HepG2 (cell line): Measurements from ENCODE around the gene LY6G5B. TPM values are rescaled to one million over a fixed set of nuclear protein-coding genes. Genes with fewer than 3 reads are reported as not detected.

Experiments
- HOXA5 ChIP-seq: sonication (generic); formaldehyde crosslinking; IDR thresholded peaks from 2 replicates; pipeline ENCODE4 v1.4.0; 2020; ENCODE audit warnings: missing genetic modification reagents
- SMC3 ChIP-seq: IDR thresholded peaks from 2 replicates; pipeline ENCODE4 v1.6.1; 2011; ENCODE audit warnings: low read length, improper control_type of control experiment
- SNAI1 ChIP-seq: sonication (generic); formaldehyde crosslinking; IDR thresholded peaks from 2 replicates; pipeline ENCODE4 v1.5.0; 2020; ENCODE audit warnings: mild to moderate bottlenecking, missing genetic modification reagents, borderline replicate concordance
- ZBTB20 ChIP-seq: sonication (generic); formaldehyde crosslinking; IDR thresholded peaks from 2 replicates; pipeline ENCODE4 v1.8.1; 2023; ENCODE audit warnings: missing genetic modification reagents, low read depth, mild to moderate bottlenecking, borderline replicate concordance
- ZC3H4 ChIP-seq: sonication (generic); formaldehyde crosslinking; IDR thresholded peaks from 2 replicates; pipeline ENCODE4 v1.4.0; 2020; ENCODE audit warnings: missing genetic modification reagents, borderline replicate concordance
- ZFP36 ChIP-seq: fragments of 150-350 bp; IDR thresholded peaks from 2 replicates; pipeline ENCODE4 v1.6.1; 2018; ENCODE audit warnings: borderline replicate concordance, low read length, low read depth; ENCODE audit not compliant: partially characterized antibody
- ZNF33B ChIP-seq: sonication (generic); formaldehyde crosslinking; IDR thresholded peaks from 2 replicates; pipeline ENCODE4 v1.5.1; 2020; ENCODE audit warnings: mild to moderate bottlenecking, missing genetic modification reagents
- ZNF747 ChIP-seq: sonication (generic); formaldehyde crosslinking; IDR thresholded peaks from 2 replicates; pipeline ENCODE4 v1.8.1; 2023; ENCODE audit warnings: missing genetic modification reagents, mild to moderate bottlenecking, borderline replicate concordance
- ZNF768 ChIP-seq: sonication (generic); formaldehyde crosslinking; IDR thresholded peaks from 2 replicates; pipeline ENCODE4 v1.4.0; 2020; ENCODE audit warnings: missing genetic modification reagents
- polyA plus RNA-seq, 8 experiments: library from polyadenylated mRNA; depleted of rRNA in 3 of 8; stranded (reverse) in 7 of 8; unstranded in 1 of 8; fragments of >200 nt; fragmentation: Illumina TruSeq in 4 of 8; extraction: Trizol in 4 of 8; gene quantifications; 2 replicates each; pipeline versions ENCODE4 v1.2.1 to v1.2.3, GENCODE V29; 2011 to 2016; ENCODE audit warnings: low read depth in 4 of 8, missing spikeins in 1 of 8, mixed read lengths in 1 of 8; ENCODE audit not compliant: insufficient read depth in 1 of 8
- total RNA-seq, 5 experiments: library from RNA; depleted of rRNA; stranded (reverse); fragments of >200 nt; fragmentation: Illumina TruSeq; extraction: Trizol; gene quantifications; 2 replicates each; pipeline ENCODE4 v1.2.3, GENCODE V29; 2016; ENCODE audit warnings: low read depth in 1 of 5
- TF ChIP-seq, protein P1 (sequence below): sonication (generic); formaldehyde crosslinking; IDR thresholded peaks from 2 replicates; pipeline ENCODE4 v1.4.0; 2020; ENCODE audit warnings: missing genetic modification reagents
- TF ChIP-seq, protein P2 (sequence below): sonication (generic); formaldehyde crosslinking; IDR thresholded peaks from 2 replicates; pipeline ENCODE4 v1.8.0; 2023; ENCODE audit warnings: mild to moderate bottlenecking, missing genetic modification reagents
- TF ChIP-seq, protein P3 (sequence below): sonication (generic); formaldehyde crosslinking; IDR thresholded peaks from 2 replicates; pipeline ENCODE4 v1.4.0; 2020; ENCODE audit warnings: mild to moderate bottlenecking, missing genetic modification reagents
- TF ChIP-seq, protein P4 (sequence below): sonication (generic); formaldehyde crosslinking; conservative IDR thresholded peaks from 2 replicates; pipeline ENCODE4 v1.4.0; 2020; ENCODE audit warnings: mild to moderate bottlenecking, missing genetic modification reagents, moderate library complexity
- TF ChIP-seq, protein P5 (sequence below): sonication (generic); formaldehyde crosslinking; IDR thresholded peaks from 2 replicates; pipeline ENCODE4 v1.8.0; 2022; ENCODE audit warnings: missing genetic modification reagents, low read depth, mild to moderate bottlenecking, borderline replicate concordance
- TF ChIP-seq, protein P6 (sequence below): sonication (generic); formaldehyde crosslinking; IDR thresholded peaks from 2 replicates; pipeline ENCODE4 v1.8.1; 2023; ENCODE audit warnings: mild to moderate bottlenecking, missing genetic modification reagents

The LY6G5B gene
- total and polyA plus RNA-seq, 2 of the 13 experiments (the other 11 are each of a cell fraction or from before 2014, with no cell fraction given) = 7.8 to 15.7 TPM

DNA sequence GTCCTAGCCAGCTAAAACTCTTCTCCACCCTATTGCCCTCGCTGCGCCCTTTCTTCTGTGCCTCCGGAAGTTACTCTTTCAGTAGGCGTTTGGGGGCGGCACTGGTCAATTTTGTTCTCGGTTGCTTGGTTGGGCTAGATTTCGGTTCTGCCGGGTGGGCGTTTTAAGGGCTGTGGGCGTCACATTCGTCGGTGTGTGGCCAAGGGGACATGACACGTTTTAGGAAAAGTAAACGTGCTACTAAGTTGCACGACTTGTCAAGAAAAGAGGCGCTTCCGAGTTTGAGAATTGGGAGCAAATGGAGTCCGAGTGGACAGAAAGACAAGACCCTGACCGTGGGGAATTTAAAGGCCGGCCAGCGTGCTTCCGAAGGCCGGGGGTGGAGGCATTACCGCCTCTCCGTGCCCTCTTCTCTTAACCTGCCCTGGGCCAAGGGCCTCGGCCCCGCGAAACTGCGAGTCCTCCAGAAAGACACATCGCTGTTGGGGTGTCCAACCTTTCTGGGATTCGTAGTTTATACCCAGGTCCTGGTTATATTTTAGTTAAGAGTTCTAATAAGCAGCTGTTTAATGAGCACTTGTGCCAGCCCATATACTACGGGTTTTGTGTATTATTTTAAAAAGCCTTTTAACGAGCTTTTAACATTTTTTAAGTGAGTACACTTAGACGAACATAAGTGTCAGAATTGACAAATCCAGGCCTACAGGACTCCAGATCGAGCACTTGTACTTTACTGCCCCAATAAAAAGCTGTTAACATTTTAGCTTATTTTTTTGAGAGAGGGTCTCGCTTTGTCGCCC is 16.7 kb upstream of the LY6G5B start (continued):
- TF ChIP-seq, protein P1, sequence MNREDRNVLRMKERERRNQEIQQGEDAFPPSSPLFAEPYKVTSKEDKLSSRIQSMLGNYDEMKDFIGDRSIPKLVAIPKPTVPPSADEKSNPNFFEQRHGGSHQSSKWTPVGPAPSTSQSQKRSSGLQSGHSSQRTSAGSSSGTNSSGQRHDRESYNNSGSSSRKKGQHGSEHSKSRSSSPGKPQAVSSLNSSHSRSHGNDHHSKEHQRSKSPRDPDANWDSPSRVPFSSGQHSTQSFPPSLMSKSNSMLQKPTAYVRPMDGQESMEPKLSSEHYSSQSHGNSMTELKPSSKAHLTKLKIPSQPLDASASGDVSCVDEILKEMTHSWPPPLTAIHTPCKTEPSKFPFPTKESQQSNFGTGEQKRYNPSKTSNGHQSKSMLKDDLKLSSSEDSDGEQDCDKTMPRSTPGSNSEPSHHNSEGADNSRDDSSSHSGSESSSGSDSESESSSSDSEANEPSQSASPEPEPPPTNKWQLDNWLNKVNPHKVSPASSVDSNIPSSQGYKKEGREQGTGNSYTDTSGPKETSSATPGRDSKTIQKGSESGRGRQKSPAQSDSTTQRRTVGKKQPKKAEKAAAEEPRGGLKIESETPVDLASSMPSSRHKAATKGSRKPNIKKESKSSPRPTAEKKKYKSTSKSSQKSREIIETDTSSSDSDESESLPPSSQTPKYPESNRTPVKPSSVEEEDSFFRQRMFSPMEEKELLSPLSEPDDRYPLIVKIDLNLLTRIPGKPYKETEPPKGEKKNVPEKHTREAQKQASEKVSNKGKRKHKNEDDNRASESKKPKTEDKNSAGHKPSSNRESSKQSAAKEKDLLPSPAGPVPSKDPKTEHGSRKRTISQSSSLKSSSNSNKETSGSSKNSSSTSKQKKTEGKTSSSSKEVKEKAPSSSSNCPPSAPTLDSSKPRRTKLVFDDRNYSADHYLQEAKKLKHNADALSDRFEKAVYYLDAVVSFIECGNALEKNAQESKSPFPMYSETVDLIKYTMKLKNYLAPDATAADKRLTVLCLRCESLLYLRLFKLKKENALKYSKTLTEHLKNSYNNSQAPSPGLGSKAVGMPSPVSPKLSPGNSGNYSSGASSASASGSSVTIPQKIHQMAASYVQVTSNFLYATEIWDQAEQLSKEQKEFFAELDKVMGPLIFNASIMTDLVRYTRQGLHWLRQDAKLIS (CRISPR knock-in tag) = peak; percentile 80
- TF ChIP-seq, protein P2, sequence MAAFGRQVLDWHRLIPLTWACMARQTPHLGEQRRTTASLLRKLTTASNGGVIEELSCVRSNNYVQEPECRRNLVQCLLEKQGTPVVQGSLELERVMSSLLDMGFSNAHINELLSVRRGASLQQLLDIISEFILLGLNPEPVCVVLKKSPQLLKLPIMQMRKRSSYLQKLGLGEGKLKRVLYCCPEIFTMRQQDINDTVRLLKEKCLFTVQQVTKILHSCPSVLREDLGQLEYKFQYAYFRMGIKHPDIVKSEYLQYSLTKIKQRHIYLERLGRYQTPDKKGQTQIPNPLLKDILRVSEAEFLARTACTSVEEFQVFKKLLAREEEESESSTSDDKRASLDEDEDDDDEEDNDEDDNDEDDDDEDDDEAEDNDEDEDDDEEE (CRISPR knock-in tag) = peak; percentile 85
- TF ChIP-seq, protein P3, sequence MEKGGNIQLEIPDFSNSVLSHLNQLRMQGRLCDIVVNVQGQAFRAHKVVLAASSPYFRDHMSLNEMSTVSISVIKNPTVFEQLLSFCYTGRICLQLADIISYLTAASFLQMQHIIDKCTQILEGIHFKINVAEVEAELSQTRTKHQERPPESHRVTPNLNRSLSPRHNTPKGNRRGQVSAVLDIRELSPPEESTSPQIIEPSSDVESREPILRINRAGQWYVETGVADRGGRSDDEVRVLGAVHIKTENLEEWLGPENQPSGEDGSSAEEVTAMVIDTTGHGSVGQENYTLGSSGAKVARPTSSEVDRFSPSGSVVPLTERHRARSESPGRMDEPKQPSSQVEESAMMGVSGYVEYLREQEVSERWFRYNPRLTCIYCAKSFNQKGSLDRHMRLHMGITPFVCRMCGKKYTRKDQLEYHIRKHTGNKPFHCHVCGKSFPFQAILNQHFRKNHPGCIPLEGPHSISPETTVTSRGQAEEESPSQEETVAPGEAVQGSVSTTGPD (CRISPR knock-in tag) = peak; percentile 46
- 0 out of 2 replicates have a peak, but pooled peaks have one; percentile 72 for TF ChIP-seq ZNF747 (CRISPR knock-in tag)
- no peak; the same call in 1 of the 2 replicates for TF ChIP-seq SMC3
- TF ChIP-seq ZNF768 (CRISPR knock-in tag) = peak; percentile 21; the same call in 1 of the 2 replicates
- TF ChIP-seq HOXA5 (CRISPR knock-in tag) = peak; percentile 67; the same call in 1 of the 2 replicates
- peak; percentile 49; the same call in 1 of the 2 replicates for TF ChIP-seq ZC3H4 (CRISPR knock-in tag)
- no peak for TF ChIP-seq ZNF33B (CRISPR knock-in tag)
- TF ChIP-seq, protein P4, sequence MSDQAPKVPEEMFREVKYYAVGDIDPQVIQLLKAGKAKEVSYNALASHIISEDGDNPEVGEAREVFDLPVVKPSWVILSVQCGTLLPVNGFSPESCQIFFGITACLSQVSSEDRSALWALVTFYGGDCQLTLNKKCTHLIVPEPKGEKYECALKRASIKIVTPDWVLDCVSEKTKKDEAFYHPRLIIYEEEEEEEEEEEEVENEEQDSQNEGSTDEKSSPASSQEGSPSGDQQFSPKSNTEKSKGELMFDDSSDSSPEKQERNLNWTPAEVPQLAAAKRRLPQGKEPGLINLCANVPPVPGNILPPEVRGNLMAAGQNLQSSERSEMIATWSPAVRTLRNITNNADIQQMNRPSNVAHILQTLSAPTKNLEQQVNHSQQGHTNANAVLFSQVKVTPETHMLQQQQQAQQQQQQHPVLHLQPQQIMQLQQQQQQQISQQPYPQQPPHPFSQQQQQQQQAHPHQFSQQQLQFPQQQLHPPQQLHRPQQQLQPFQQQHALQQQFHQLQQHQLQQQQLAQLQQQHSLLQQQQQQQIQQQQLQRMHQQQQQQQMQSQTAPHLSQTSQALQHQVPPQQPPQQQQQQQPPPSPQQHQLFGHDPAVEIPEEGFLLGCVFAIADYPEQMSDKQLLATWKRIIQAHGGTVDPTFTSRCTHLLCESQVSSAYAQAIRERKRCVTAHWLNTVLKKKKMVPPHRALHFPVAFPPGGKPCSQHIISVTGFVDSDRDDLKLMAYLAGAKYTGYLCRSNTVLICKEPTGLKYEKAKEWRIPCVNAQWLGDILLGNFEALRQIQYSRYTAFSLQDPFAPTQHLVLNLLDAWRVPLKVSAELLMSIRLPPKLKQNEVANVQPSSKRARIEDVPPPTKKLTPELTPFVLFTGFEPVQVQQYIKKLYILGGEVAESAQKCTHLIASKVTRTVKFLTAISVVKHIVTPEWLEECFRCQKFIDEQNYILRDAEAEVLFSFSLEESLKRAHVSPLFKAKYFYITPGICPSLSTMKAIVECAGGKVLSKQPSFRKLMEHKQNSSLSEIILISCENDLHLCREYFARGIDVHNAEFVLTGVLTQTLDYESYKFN = peak; percentile 16
- TF ChIP-seq, protein P5, sequence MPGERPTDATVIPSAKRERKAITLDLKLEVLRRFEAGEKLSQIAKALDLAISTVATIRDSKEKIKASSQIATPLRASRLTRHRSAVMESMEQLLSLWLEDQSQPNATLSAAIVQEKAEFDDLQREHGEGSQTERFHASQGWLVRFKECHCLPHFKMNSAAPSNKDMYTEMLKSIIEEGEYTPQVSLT = 0 out of 2 replicates have a peak, but pooled peaks have one; percentile 15
- TF ChIP-seq ZBTB20 = 0 out of 2 replicates have a peak, but pooled peaks have one; percentile 16
- TF ChIP-seq, protein P6, sequence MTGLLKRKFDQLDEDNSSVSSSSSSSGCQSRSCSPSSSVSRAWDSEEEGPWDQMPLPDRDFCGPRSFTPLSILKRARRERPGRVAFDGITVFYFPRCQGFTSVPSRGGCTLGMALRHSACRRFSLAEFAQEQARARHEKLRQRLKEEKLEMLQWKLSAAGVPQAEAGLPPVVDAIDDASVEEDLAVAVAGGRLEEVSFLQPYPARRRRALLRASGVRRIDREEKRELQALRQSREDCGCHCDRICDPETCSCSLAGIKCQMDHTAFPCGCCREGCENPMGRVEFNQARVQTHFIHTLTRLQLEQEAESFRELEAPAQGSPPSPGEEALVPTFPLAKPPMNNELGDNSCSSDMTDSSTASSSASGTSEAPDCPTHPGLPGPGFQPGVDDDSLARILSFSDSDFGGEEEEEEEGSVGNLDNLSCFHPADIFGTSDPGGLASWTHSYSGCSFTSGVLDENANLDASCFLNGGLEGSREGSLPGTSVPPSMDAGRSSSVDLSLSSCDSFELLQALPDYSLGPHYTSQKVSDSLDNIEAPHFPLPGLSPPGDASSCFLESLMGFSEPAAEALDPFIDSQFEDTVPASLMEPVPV (CRISPR knock-in tag) = 0 out of 2 replicates have a peak, but pooled peaks have one; percentile 29
- TF ChIP-seq SNAI1 (CRISPR knock-in tag) = peak; percentile 81; the same call in 1 of the 2 replicates
- no peak for TF ChIP-seq ZFP36
